K562 (cell line): ENCODE measurements around the gene RBBP7. TPM values are rescaled to one million over a fixed set of nuclear protein-coding genes. Genes with fewer than 3 reads are reported as not detected.

Experiments used
- ATF3 ChIP-seq, 2 experiments: fragments of 450-650 bp in 1 of 2; sonication (generic) in 1 of 2; formaldehyde crosslinking in 1 of 2; IDR thresholded peaks in 1 of 2; conservative IDR thresholded peaks in 1 of 2; 2 replicates each; pipeline versions ENCODE4 v1.6.1 to v1.8.1; 2016 to 2023; ENCODE audit warnings: mild to moderate bottlenecking in 2 of 2, moderate library complexity in 2 of 2, inconsistent platforms in 1 of 2, missing genetic modification reagents in 1 of 2
- CBFA2T3 ChIP-seq: fragments of 450-650 bp; IDR thresholded peaks from 2 replicates; pipeline ENCODE4 v1.6.1; 2017
- CEBPG ChIP-seq, 3 experiments: fragments of 200-800 bp in 1 of 3; sonication (Bioruptor generic) in 1 of 3; sonication (generic) in 1 of 3; formaldehyde crosslinking in 1 of 3; IDR thresholded peaks in 2 of 3; conservative IDR thresholded peaks in 1 of 3; 2 replicates each; pipeline versions ENCODE4 v1.6.1 to v1.8.0; 2016 to 2022; ENCODE audit warnings: missing compliant biosample characterization in 2 of 3, missing genetic modification characterization in 2 of 3, mild to moderate bottlenecking in 1 of 3, missing genetic modification reagents in 1 of 3
- CHD1 ChIP-seq: fragments of 200-600 bp; sonication (generic); IDR thresholded peaks from one replicate; pipeline ENCODE4 v1.6.1; 2012; ENCODE audit warnings: mild to moderate bottlenecking, moderate library complexity, low read length, inconsistent platforms
- FOXK2 ChIP-seq, 2 experiments: fragments of 450-650 bp; IDR thresholded peaks in 1 of 2; conservative IDR thresholded peaks in 1 of 2; 2 replicates each; pipeline ENCODE4 v1.6.1; 2016; ENCODE audit warnings: low read depth in 2 of 2, mild to moderate bottlenecking in 1 of 2
- ILK ChIP-seq: fragments of 450-650 bp; IDR thresholded peaks from 2 replicates; pipeline ENCODE4 v1.6.1; 2016; ENCODE audit warnings: missing genetic modification characterization, low read depth, mild to moderate bottlenecking, missing compliant biosample characterization, moderate library complexity, borderline replicate concordance
- KHSRP ChIP-seq: fragments of 450-650 bp; IDR thresholded peaks from 2 replicates; pipeline ENCODE4 v1.6.1; 2017
- MYC ChIP-seq, 2 experiments: fragments of 250-450 bp in 1 of 2; sonication (Bioruptor Pico) in 1 of 2; IDR thresholded peaks; 2 replicates each; pipeline versions ENCODE4 v1.5.1 to v1.6.1; 2012 to 2021; ENCODE audit warnings: low read depth in 2 of 2, borderline replicate concordance in 1 of 2, improper control_type of control experiment in 1 of 2, low read length in 1 of 2, mild to moderate bottlenecking in 1 of 2, moderate library complexity in 1 of 2
- NFXL1 ChIP-seq: fragments of 450-650 bp; formaldehyde crosslinking; IDR thresholded peaks from 2 replicates; pipeline ENCODE4 v1.4.0; 2021; ENCODE audit warnings: mild to moderate bottlenecking
- PTTG1 ChIP-seq: fragments of 450-650 bp; IDR thresholded peaks from 2 replicates; pipeline ENCODE4 v1.6.1; 2016; ENCODE audit warnings: low read depth, mild to moderate bottlenecking, missing genetic modification characterization, missing compliant biosample characterization
- SFPQ ChIP-seq: fragments of 200-400 bp; formaldehyde crosslinking; IDR thresholded peaks from 2 replicates; pipeline ENCODE4 v1.6.1; 2017; ENCODE audit warnings: mild to moderate bottlenecking, low read depth, low read length, moderate library complexity
- SOX6 ChIP-seq: fragments of 450-650 bp; IDR thresholded peaks from 2 replicates; pipeline ENCODE4 v1.6.1; 2014; ENCODE audit warnings: mild to moderate bottlenecking
- SREBF1 ChIP-seq: fragments of 150-350 bp; IDR thresholded peaks from 2 replicates; pipeline ENCODE4 v1.6.1; 2014; ENCODE audit warnings: antibody characterized with exemption, low read depth, low read length, borderline replicate concordance
- ZBTB26 ChIP-seq: fragments of 450-650 bp; formaldehyde crosslinking; IDR thresholded peaks from 2 replicates; pipeline ENCODE4 v1.4.0; 2022; ENCODE audit warnings: missing genetic modification characterization
- ZNF133 ChIP-seq: fragments of 250-450 bp; sonication (Bioruptor Pico); IDR thresholded peaks from 2 replicates; pipeline ENCODE4 v1.4.0; 2020; ENCODE audit warnings: mild to moderate bottlenecking
- ZNF586 ChIP-seq: fragments of 450-650 bp; formaldehyde crosslinking; conservative IDR thresholded peaks from 2 replicates; pipeline ENCODE4 v1.4.0; 2020; ENCODE audit warnings: mild to moderate bottlenecking, moderate library complexity
- polyA plus RNA-seq, 8 experiments: library from polyadenylated mRNA; depleted of rRNA in 4 of 8; stranded (reverse) in 5 of 8; unstranded in 3 of 8; fragments of >200 nt; fragmentation: Nextera tagmentation in 2 of 8; fragmentation: Illumina TruSeq in 1 of 8; extraction: Ambion mirVana in 2 of 8; extraction: Trizol in 1 of 8; gene quantifications; 2 replicates each; pipeline versions ENCODE4 v1.2.1 to v1.2.3, GENCODE V29; 2011 to 2014; ENCODE audit warnings: inconsistent platforms in 1 of 8, missing spikeins in 1 of 8
- total RNA-seq, 7 experiments: library from RNA; depleted of rRNA in 6 of 7; stranded (reverse); fragments of >200 nt in 6 of 7; fragmentation: Illumina TruSeq in 2 of 7; extraction: Trizol in 2 of 7; gene quantifications; 2 replicates each; pipeline versions ENCODE4 v1.2.1 to v1.2.3, GENCODE V29; 2011 to 2021; ENCODE audit warnings: low replicate concordance in 1 of 7

Gene RBBP7
- total and polyA plus RNA-seq, 9 of the 15 experiments (the other 6 are each of a cell fraction or from before 2014, with no cell fraction given), result 79.0 to 364 (median 182) TPM

GRCh38 chrX:16807976-16808542, 62.1 kb downstream of the RBBP7 start (continued):
- TF ChIP-seq KHSRP (no peak), PTTG1 (tag) (no peak), FOXK2 (conservative IDR thresholded peaks at IDR 0.05 in 1 of 2, IDR thresholded peaks at IDR 0.05 in 1 of 2; ENCODE audit: low read depth in 2 of 2) (0 out of 4 replicates have a peak, but pooled peaks of 1 of the 2 experiments have one; percentile 27), ZNF586 (CRISPR knock-in tag) (no peak), CHD1 (no peak), ZBTB26 (no peak), NFXL1 (CRISPR knock-in tag) (no peak), ILK (tag) (no peak), ZNF133 (CRISPR knock-in tag) (no peak), SFPQ (no peak), SREBF1 (no peak), SOX6 (no peak), MYC (IDR thresholded peaks at IDR 0.05; ENCODE audit: low read depth, low read length) (no peak), MYC (CRISPR knock-in tag; IDR thresholded peaks at IDR 0.05; ENCODE audit: borderline replicate concordance, low read depth) (no peak), ATF3 (IDR thresholded peaks at IDR 0.05) (peak; percentile 52; the same call in 1 of the 2 replicates), ATF3 (CRISPR knock-in tag; conservative IDR thresholded peaks at IDR 0.05) (no peak), CBFA2T3 (no peak), CEBPG (CRISPR knock-in tag; IDR thresholded peaks at IDR 0.05) (peak; percentile 88), CEBPG (tag; conservative IDR thresholded peaks at IDR 0.05 in 1 of 2, IDR thresholded peaks at IDR 0.05 in 1 of 2) (peak; percentile 95 to 99)
